ENCODE measurements around the gene WDR93.

DNA sequence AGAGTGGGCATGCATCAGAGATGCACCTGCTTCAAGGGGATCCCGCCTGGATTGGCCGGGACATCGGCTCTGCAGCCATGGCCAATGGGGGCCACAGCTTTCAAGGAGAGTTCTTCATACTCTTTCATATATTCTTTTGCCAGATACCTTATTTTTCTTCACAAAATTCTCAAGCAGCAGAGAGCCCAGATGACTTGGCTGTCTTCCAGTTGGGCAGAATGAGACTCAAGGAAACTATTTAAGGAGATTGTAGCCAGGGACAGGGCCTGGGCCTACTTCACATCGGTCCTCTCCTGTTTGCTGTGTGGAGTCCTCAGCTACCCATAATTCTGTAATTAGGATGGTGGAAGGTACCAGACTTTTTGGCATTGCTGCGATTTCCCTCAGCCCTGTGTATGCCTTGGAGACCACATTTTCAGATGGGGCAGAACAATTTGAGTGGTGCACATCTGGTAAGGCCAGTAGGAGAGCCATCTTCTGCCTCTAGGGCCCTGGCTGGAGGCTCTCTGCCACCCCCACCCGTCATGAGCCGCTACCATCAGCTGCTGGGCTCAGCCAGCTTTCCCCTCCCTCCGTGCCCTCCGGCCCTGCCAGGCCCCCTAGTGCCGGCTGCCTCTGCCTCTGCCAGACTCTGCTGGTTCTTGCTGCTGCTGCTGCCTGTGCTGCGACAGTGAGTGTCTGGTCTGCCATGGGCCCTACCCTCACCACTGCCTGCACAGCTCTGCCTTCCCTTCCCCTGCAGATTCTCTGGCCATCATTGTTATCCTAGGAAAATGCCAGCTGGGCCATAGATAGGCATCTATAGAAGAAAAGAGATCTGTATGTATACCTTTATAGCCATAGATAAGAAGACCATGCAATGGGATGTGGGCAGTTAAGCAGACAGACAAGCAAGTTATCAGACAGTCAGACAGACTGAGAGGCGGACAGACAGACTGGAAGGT lies 18.1 kb upstream of the WDR93 start:
- TF ChIP-seq POLR2A (IDR thresholded peaks at IDR 0.05), result no peak
- TF ChIP-seq, protein P1, sequence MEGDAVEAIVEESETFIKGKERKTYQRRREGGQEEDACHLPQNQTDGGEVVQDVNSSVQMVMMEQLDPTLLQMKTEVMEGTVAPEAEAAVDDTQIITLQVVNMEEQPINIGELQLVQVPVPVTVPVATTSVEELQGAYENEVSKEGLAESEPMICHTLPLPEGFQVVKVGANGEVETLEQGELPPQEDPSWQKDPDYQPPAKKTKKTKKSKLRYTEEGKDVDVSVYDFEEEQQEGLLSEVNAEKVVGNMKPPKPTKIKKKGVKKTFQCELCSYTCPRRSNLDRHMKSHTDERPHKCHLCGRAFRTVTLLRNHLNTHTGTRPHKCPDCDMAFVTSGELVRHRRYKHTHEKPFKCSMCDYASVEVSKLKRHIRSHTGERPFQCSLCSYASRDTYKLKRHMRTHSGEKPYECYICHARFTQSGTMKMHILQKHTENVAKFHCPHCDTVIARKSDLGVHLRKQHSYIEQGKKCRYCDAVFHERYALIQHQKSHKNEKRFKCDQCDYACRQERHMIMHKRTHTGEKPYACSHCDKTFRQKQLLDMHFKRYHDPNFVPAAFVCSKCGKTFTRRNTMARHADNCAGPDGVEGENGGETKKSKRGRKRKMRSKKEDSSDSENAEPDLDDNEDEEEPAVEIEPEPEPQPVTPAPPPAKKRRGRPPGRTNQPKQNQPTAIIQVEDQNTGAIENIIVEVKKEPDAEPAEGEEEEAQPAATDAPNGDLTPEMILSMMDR (IDR thresholded peaks at IDR 0.05), result no peak
